ENCODE measurements around the gene POU4F2. TPM values are rescaled to one million over a fixed set of nuclear protein-coding genes. Genes with fewer than 3 reads are reported as not detected.

Gene POU4F2
- total RNA-seq, 1 donor from 2014 or later, result not detected

- no peaks in the 10 kb centered on the region for H3K9me3 ChIP-seq
- no peaks in the 10 kb centered on the region for H3K36me3 ChIP-seq
- intact Hi-C loops (cut with DNase I), result no loop called here
- H3K27ac ChIP-seq, result no peak overlapping the region
- DNase-seq (no peak), ATAC-seq (no peak)
- H3K4me1 ChIP-seq, result no peaks in the 10 kb centered on the region
- peaks cover 81% of the 10 kb centered on the region for H3K27me3 ChIP-seq
- TF ChIP-seq CTCF (IDR thresholded peaks at IDR 0.05), result no peak
- no peak overlapping the region for H3K4me3 ChIP-seq
These were observed 1.9 kb downstream of the POU4F2 start for GRCh38 chr4:146640465-146641061.

- Histone ChIP-seq H3K4me1 (no peaks in the 10 kb centered on the region), H3K27ac (no peak overlapping the region), H3K27me3 (peaks cover 81% of the 10 kb centered on the region), H3K4me3 (no peak overlapping the region), H3K36me3 (no peaks in the 10 kb centered on the region), H3K9me3 (no peaks in the 10 kb centered on the region)
- ATAC-seq (no peak), DNase-seq (no peak)
- TF ChIP-seq CTCF (IDR thresholded peaks at IDR 0.05), result no peak
- intact Hi-C loops (cut with DNase I), result no loop called here
These were observed 3.1 kb downstream of the POU4F2 start for GRCh38 chr4:146641762-146642161.

GRCh38 chr4:146643812-146644401 is 5.2 kb downstream of the POU4F2 start:
- no peak for TF ChIP-seq CTCF (IDR thresholded peaks at IDR 0.05)
- DNase-seq, result no peak
- intact Hi-C loops (cut with DNase I), result no loop called here

GRCh38 chr4:146645921-146646320 is 7.2 kb downstream of the POU4F2 start:
- Histone ChIP-seq H3K4me3 (no peak overlapping the region), H3K27ac (no peak overlapping the region), H3K27me3 (peaks cover 82% of the 10 kb centered on the region), H3K9me3 (no peaks in the 10 kb centered on the region), H3K4me1 (no peaks in the 10 kb centered on the region), H3K36me3 (no peaks in the 10 kb centered on the region)
- DNase-seq, result no peak
- no peak for TF ChIP-seq CTCF (IDR thresholded peaks at IDR 0.05)
- intact Hi-C loops (cut with DNase I), result no loop called here
- no peak for ATAC-seq

More at GRCh38 chr4:146643812-146644401, 5.2 kb downstream of the POU4F2 start:
- no peak overlapping the region for H3K4me3 ChIP-seq
- H3K36me3 ChIP-seq, result no peaks in the 10 kb centered on the region
- H3K9me3 ChIP-seq, result no peaks in the 10 kb centered on the region
- H3K4me1 ChIP-seq, result no peaks in the 10 kb centered on the region
- H3K27ac ChIP-seq, result no peak overlapping the region
- ATAC-seq, result no peak
- H3K27me3 ChIP-seq, result peaks cover 84% of the 10 kb centered on the region

GRCh38 chr4:146646593-146647325 is 8.1 kb downstream of the POU4F2 start:
- ATAC-seq (no peak), DNase-seq (no peak)
- H3K9me3 ChIP-seq, result no peaks in the 10 kb centered on the region
- H3K27me3 ChIP-seq, result peaks cover 82% of the 10 kb centered on the region
- intact Hi-C loops (cut with DNase I), result no loop called here
- H3K27ac ChIP-seq, result no peak overlapping the region
- TF ChIP-seq CTCF (IDR thresholded peaks at IDR 0.05), result no peak
- H3K36me3 ChIP-seq, result no peaks in the 10 kb centered on the region
- H3K4me3 ChIP-seq, result no peak overlapping the region
- no peaks in the 10 kb centered on the region for H3K4me1 ChIP-seq
